ENCODE data around the gene MEGF11. TPM values are rescaled to one million over a fixed set of nuclear protein-coding genes. Genes with fewer than 3 reads are reported as not detected.

MEGF11 gene
- total RNA-seq, 4 donors from 2014 or later: 0.20 TPM; not detected in 3

- Histone ChIP-seq H3K27me3 (no peaks in the 10 kb centered on the region), H3K4me3 (replicated peaks in 1 of 3) (no peak overlapping the region), H3K9me3 (no peaks in the 10 kb centered on the region), H3K27ac (no peak overlapping the region), H3K4me1 (no peaks in the 10 kb centered on the region), H3K36me3 (no peaks in the 10 kb centered on the region)
- 80 to 84% methylated on average over 8 of the region's 8 CpGs for WGBS, 2 donors
- intact Hi-C loops (cut with DNase I): no loop called here
- no peak for DNase-seq
- no peak for TF ChIP-seq CTCF (IDR thresholded peaks at IDR 0.05)
- no peak for TF ChIP-seq POLR2A (IDR thresholded peaks at IDR 0.05)
Observed at GRCh38 chr15:65948383-65948782, 305.2 kb downstream of the MEGF11 start.

GRCh38 chr15:65947041-65947440, 306.5 kb downstream of the MEGF11 start:
- 70 to 84% methylated on average over 3 of the region's 3 CpGs for WGBS, 2 donors
- TF ChIP-seq CTCF (IDR thresholded peaks at IDR 0.05) (no peak), POLR2A (IDR thresholded peaks at IDR 0.05) (no peak)
- DNase-seq: no peak

GRCh38 chr15:65945616-65946015, 307.9 kb downstream of the MEGF11 start:
- no peak overlapping the region for H3K27ac ChIP-seq
- no peaks in the 10 kb centered on the region for H3K27me3 ChIP-seq
- no peaks in the 10 kb centered on the region for H3K9me3 ChIP-seq
- DNase-seq: no peak
- WGBS, 2 donors: 84 to 90% methylated on average over 6 of the region's 6 CpGs
- no peak overlapping the region for H3K4me3 ChIP-seq (replicated peaks in 1 of 3)
- no peaks in the 10 kb centered on the region for H3K4me1 ChIP-seq
- TF ChIP-seq POLR2A (IDR thresholded peaks at IDR 0.05) (no peak), CTCF (IDR thresholded peaks at IDR 0.05) (no peak)
- intact Hi-C loops (cut with DNase I): no loop called here
- H3K36me3 ChIP-seq: no peaks in the 10 kb centered on the region

More at GRCh38 chr15:65947041-65947440, 306.5 kb downstream of the MEGF11 start:
- Histone ChIP-seq H3K27me3 (no peaks in the 10 kb centered on the region), H3K4me1 (no peaks in the 10 kb centered on the region), H3K9me3 (no peaks in the 10 kb centered on the region), H3K36me3 (no peaks in the 10 kb centered on the region), H3K27ac (no peak overlapping the region), H3K4me3 (replicated peaks in 1 of 3) (no peak overlapping the region)
- intact Hi-C loops (cut with DNase I): no loop called here

- Histone ChIP-seq H3K36me3 (no peaks in the 10 kb centered on the region), H3K27me3 (no peaks in the 10 kb centered on the region), H3K27ac (no peak overlapping the region), H3K4me1 (no peaks in the 10 kb centered on the region), H3K9me3 (no peaks in the 10 kb centered on the region), H3K4me3 (replicated peaks in 1 of 3) (no peak overlapping the region)
- DNase-seq: no peak
- 78 to 83% methylated on average over 3 of the region's 3 CpGs for whole genome bisulfite sequencing, 2 donors
- TF ChIP-seq POLR2A (IDR thresholded peaks at IDR 0.05): no peak
- TF ChIP-seq CTCF (IDR thresholded peaks at IDR 0.05): no peak
- intact Hi-C loops (cut with DNase I): no loop called here
Observed at GRCh38 chr15:65944404-65944803, 309.1 kb downstream of the MEGF11 start.

- TF ChIP-seq POLR2A (IDR thresholded peaks at IDR 0.05) (no peak), CTCF (IDR thresholded peaks at IDR 0.05) (no peak)
- DNase-seq: no peak
- H3K27ac ChIP-seq: no peak overlapping the region
- WGBS, 2 donors: 69 to 76% methylated on average over 4 of the region's 4 CpGs
- no peak overlapping the region for H3K4me3 ChIP-seq (replicated peaks in 1 of 3)
- H3K4me1 ChIP-seq: no peaks in the 10 kb centered on the region
- no peaks in the 10 kb centered on the region for H3K9me3 ChIP-seq
- H3K36me3 ChIP-seq: no peaks in the 10 kb centered on the region
- intact Hi-C loops (cut with DNase I): no loop called here
- H3K27me3 ChIP-seq: no peaks in the 10 kb centered on the region
Observed at GRCh38 chr15:65942436-65942835, 311.1 kb downstream of the MEGF11 start.
